ENCODE measurements around the gene KLHL42. TPM values are rescaled to one million over a fixed set of nuclear protein-coding genes. Genes with fewer than 3 reads are reported as not detected.

Gene KLHL42
- total and polyA plus RNA-seq, 2 of the 8 experiments (the other 6 are each of a cell fraction or from before 2014, with no cell fraction given), result 13.6 to 21.6 TPM

- H3K27ac ChIP-seq (ENCODE audit: low read depth, low read length), result no peak overlapping the region
- H3K9ac ChIP-seq (replicated peaks in 1 of 4; ENCODE audit: extremely low read depth in 1 of 4, low read depth in 3 of 4, low read length in 3 of 4), result no peak overlapping the region
- no peak overlapping the region for H3K23ac ChIP-seq (ENCODE audit: insufficient read length)
- H3K27me3 ChIP-seq (replicated peaks in 1 of 4; ENCODE audit: control insufficient read depth in 3 of 4, extremely low read depth in 1 of 4, insufficient read depth in 3 of 4, low read length in 3 of 4), result no peaks in the 10 kb centered on the region
- no peak overlapping the region for H4K5ac ChIP-seq (ENCODE audit: insufficient read length, low read depth, low read length)
- no peak overlapping the region for H3K4me2 ChIP-seq (ENCODE audit: insufficient read depth in 1 of 2, low read depth in 2 of 2, low read length in 2 of 2)
- H4K8ac ChIP-seq (ENCODE audit: extremely low read depth, insufficient read depth, low read length), result no peak overlapping the region
- no peak overlapping the region for H3K14ac ChIP-seq (ENCODE audit: insufficient read length)
- no peak overlapping the region for H2BK5ac ChIP-seq (ENCODE audit: low read depth, low read length)
- H4K91ac ChIP-seq (replicated peaks; ENCODE audit: insufficient read length, low read length), result no peak overlapping the region
- ChIA-PET CTCF (ENCODE audit: partially characterized antibody) (interaction anchor here (1.6 to 1.7 kb wide), 2 partner anchors 13 to 14 kb away, joined by 4 to 8 read pairs; no protein-coding TSS in a partner anchor), POLR2A (ENCODE audit: partially characterized antibody) (interaction anchor here (1.5 kb wide), 1 partner anchor 40 kb away, joined by 4 read pairs; no protein-coding TSS in a partner anchor)
- H2AK5ac ChIP-seq (ENCODE audit: low read depth, low read length), result no peak overlapping the region
- no peak overlapping the region for H2BK12ac ChIP-seq (ENCODE audit: low read depth, low read length)
- no peaks in the 10 kb centered on the region for H3K79me1 ChIP-seq (ENCODE audit: low read depth, low read length)
- H3K23me2 ChIP-seq (ENCODE audit: low read depth, low read length), result no peaks in the 10 kb centered on the region; the same call in 1 of the 2 replicates
- H2BK15ac ChIP-seq (ENCODE audit: low read length), result no peak overlapping the region
- no peak overlapping the region for H3K4ac ChIP-seq (replicated peaks; ENCODE audit: insufficient read length, low read depth, low read length)
- no peaks in the 10 kb centered on the region for H3K4me1 ChIP-seq (replicated peaks in 1 of 4; ENCODE audit: control insufficient read depth in 3 of 4, insufficient read depth in 4 of 4, low read length in 3 of 4)
- FAIRE-seq (no peak), DNase-seq (ENCODE audit: low read depth in 1 of 2, low spot score in 2 of 2) (no peak)
- H4K20me1 ChIP-seq (replicated peaks in 1 of 2; ENCODE audit: control insufficient read depth in 1 of 2, insufficient read depth in 2 of 2, low read length in 2 of 2), result peaks cover 0 to 2% of the 10 kb centered on the region in 2 experiments
- H3K4me3 ChIP-seq (ENCODE audit: extremely low read depth in 1 of 4, insufficient read depth in 2 of 4, low read depth in 3 of 4, low read length in 4 of 4), result no peak overlapping the region
- no peak overlapping the region for H2BK120ac ChIP-seq (replicated peaks; ENCODE audit: low read depth, low read length)
- no peak overlapping the region for H3K56ac ChIP-seq (replicated peaks; ENCODE audit: insufficient read length, low read depth, low read length)
- H2BK20ac ChIP-seq (ENCODE audit: low read length), result no peak overlapping the region
- H3K9me3 ChIP-seq (ENCODE audit: insufficient read depth in 2 of 2, low read depth in 1 of 2, low read length in 1 of 2), result no peaks in the 10 kb centered on the region; a peak in 1 of 4 replicates
- peaks cover 0 to 12% (median 3%) of the 10 kb centered on the region in 4 experiments; a peak in 3 of 8 replicates for H3K36me3 ChIP-seq (ENCODE audit: control insufficient read depth in 2 of 4, insufficient read depth in 4 of 4, low read length in 3 of 4)
- 93% methylated on average over 3 of the region's 3 CpGs; no CpG with 5 or more reads in 1 of the 2 experiments for WGBS, 2 experiments (ENCODE audit: extremely low coverage in 1 of 2, insufficient coverage in 1 of 2, insufficient read length in 1 of 2, insufficient replicate concordance in 2 of 2, low coverage in 1 of 2, low lambda C conversion rate in 2 of 2, missing lambda C conversion rate in 1 of 2)
- no peak overlapping the region for H3K18ac ChIP-seq (ENCODE audit: extremely low read depth, low read length)
- no peak overlapping the region for H2AFZ ChIP-seq (ENCODE audit: low read length)
- no peaks in the 10 kb centered on the region for H3K79me2 ChIP-seq (ENCODE audit: control insufficient read depth in 1 of 2, insufficient read depth in 2 of 2, low read length in 2 of 2)
- TF ChIP-seq RNF2 (IDR thresholded peaks at IDR 0.05; ENCODE audit: borderline replicate concordance, low read depth, low read length, missing control alignments, poor library complexity, severe bottlenecking) (no peak), MAX (IDR thresholded peaks at IDR 0.05) (no peak), CTBP2 (IDR thresholded peaks at IDR 0.05; ENCODE audit: borderline replicate concordance, insufficient read depth, insufficient read length, low read length) (no peak), TBP (IDR thresholded peaks at IDR 0.05; ENCODE audit: low read depth, low read length) (no peak), EZH2 (IDR thresholded peaks at IDR 0.05; ENCODE audit: low read depth, low read length, severe bottlenecking) (no peak), SAP30 (IDR thresholded peaks at IDR 0.05; ENCODE audit: insufficient read depth, insufficient replicate concordance, low read length) (no peak), HDAC6 (IDR thresholded peaks at IDR 0.05; ENCODE audit: low read depth, low read length) (no peak), POLR2AphosphoS5 (IDR thresholded peaks at IDR 0.05; ENCODE audit: low read depth, low read length) (no peak), POU5F1 (IDR thresholded peaks at IDR 0.05; ENCODE audit: low read depth, low read length) (no peak), JUN (IDR thresholded peaks at IDR 0.05; ENCODE audit: low read depth, low read length) (no peak), RAD21 (IDR thresholded peaks at IDR 0.05 in 1 of 2, conservative IDR thresholded peaks at IDR 0.05 in 1 of 2; ENCODE audit: low read depth in 2 of 2, low read length in 2 of 2) (no peak)
Measured at GRCh38 chr12:27747111-27747820, 32.8 kb upstream of the KLHL42 start.

All from H1 (cell line).